KG1 (cell line): Measurements from ENCODE around the gene OR2K2.
"Not testable (repeated sequence)": the region's sequence is repeated elsewhere in the genome, so short reads cannot be mapped to it uniquely, and the experiment has no call there.

Source experiments
- DNase-seq: peaks from one replicate; lab custom pipeline; 2025; lab: John Stamatoyannopoulos, UW

The OR2K2 gene, protein sequence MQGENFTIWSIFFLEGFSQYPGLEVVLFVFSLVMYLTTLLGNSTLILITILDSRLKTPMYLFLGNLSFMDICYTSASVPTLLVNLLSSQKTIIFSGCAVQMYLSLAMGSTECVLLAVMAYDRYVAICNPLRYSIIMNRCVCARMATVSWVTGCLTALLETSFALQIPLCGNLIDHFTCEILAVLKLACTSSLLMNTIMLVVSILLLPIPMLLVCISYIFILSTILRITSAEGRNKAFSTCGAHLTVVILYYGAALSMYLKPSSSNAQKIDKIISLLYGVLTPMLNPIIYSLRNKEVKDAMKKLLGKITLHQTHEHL

GRCh38 chr9:111330124-111330523, at the start of gene OR2K2:
TSS of gene OR2K2 (minus strand) at chr9:111330224. CDS start at chr9:111328433, 1,791 bp downstream.
- no peak for DNase-seq

GRCh38 chr9:111375817-111376564, 46.0 kb upstream of the OR2K2 start:
- no peak for DNase-seq

DNA sequence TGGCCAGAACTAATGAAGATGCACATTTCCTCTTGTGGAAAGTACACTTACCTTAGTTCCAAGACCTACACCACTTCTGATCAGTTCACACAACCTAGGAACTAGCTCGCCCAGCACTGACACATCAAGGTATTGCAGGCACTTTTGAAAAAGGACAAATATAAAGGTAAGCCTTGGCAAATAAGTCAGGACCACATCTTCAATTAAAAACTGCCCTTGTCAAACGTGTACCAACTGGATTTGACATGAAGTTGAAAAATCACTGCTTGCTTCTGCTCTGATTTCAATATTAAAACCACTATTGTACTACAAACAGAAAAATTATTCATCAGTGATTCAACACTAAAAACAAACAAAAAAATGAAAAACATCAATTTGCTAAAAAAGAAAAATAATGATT, 45.0 kb upstream of the OR2K2 start:
- no peak for DNase-seq

GRCh38 chr9:111372297-111372696, 42.3 kb upstream of the OR2K2 start:
- DNase-seq = no peak

DNA sequence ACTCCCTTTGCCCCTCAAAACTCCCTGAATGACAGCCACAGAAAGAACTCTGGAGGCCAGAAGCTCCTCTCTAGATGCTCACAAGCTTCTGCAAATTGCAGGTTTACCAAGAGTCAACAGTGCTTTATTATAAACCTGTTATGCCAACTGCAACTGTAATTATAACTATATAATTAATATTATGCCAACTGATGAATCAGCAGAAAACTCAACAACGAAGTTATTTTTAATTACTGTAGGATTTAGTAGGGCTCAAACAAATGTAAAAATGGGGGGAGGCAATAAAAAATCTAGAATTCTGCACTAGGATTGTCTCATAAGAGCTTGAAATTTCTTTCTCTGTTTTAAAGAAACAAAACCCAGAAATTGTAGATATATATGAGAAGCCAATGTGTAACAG, 37.0 kb upstream of the OR2K2 start:
- DNase-seq = no peak

DNA sequence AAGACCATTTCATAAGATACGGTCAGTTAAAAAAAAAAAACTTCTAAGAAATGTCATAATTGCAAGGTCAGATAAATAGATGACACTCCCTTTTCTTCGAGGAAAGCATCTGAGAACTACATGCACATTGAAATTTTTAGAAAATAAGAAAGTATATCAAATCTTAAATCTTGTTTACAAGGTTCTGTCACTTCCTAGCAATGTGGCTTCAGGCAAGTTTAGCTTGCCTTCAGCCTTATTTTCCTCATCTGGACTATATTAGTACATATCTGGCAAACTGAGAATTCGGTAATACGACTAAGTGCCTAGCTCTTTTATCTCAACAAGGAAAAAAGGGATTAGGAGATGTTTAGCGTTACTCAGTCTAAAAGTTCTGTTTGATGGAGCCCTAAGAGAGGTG, 32.5 kb upstream of the OR2K2 start:
- no peak for DNase-seq

DNA sequence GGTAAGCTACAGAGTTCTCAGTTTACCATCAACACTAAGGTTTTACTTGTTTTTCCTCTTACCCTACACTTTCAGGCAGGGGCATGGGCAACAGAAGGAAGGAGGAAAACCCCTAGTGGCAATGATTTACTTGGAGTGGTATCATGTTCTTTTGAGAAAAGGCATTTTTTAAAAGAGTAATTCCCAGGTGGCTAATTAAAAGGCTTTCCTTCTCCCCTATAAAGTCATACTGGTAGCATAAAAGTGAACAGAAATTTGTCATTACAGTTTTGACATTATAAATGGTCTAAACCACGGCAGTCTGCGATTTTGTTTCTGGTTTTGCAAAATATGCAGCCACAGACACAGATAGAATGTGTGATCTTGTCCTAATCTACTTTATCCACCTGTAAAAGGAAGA, 30.9 kb upstream of the OR2K2 start:
- no peak for DNase-seq

DNA sequence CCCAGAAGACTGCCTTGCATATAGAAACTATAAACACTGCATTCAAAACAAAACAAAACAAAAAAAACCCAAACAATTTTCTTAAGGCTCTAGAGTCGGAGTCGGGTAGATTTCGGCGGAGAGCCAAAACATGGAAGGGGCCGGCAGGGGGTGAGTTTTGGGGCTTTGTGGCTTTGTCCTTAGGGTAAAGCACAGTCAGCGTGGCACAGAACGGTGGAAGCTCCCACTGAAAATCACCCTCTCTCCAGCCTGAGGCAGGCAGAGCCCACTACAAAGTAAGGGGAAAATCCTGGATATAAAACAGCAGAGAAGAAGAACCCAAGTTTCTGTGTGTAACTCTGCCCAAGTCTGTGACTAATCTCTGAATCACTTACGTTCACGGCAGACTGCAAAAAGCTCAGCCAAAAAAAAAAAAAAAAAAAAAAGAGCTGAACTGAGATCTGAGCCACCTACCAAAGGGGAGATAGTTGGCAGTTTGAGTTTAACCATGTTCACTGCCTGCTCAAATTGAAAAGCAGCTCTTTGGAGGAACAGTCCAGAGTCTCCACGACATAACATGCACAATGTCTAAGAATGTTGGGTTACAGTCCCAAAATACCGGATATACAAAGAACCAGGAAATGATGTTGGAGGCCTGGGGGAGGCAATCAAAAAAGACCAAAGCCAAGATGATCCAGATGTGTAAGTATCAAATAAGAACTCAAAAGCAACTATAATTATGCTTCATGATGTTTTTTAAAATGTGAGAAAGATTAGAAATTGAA, 26.6 kb upstream of the OR2K2 start:
- no peak for DNase-seq

DNA sequence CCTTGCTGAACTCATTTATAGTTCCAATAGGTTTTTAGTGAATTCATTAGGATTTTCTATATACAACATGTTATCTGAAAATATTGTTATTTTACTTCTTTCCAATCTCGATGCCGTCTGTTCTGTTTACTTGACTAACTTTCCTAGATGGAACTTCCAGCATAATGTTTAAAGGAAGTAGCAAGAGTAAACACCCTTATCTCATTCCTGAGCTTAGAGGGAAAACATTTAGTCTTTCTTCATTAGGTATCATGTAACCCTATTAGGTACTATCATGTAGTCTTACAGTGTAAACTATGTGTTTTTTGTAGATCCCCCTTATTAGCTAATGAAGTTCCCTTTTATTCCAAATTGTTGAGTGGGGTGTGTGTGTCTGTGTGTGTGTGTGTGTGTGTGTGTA, 22.5 kb upstream of the OR2K2 start:
- DNase-seq = no peak

DNA sequence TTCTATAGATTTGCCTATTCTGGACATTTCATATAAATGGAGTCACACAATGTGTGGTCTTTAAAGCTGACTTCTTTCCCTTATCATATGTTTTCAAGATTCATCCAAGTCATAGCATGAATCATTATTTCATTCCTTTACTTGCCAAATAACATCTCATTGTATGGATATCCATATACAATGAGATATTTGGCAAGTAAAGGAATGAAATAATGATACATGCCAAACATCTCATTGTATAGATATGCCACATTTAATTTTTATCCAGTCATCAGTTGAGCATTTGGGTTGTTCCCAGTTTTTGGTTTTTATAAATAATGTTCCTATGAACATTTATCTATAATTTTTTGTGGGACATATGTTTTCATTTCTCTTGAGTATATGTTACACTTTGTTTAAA, 20.5 kb upstream of the OR2K2 start:
- no peak for DNase-seq

GRCh38 chr9:111349766-111350165, 19.7 kb upstream of the OR2K2 start:
- DNase-seq = no peak

DNA sequence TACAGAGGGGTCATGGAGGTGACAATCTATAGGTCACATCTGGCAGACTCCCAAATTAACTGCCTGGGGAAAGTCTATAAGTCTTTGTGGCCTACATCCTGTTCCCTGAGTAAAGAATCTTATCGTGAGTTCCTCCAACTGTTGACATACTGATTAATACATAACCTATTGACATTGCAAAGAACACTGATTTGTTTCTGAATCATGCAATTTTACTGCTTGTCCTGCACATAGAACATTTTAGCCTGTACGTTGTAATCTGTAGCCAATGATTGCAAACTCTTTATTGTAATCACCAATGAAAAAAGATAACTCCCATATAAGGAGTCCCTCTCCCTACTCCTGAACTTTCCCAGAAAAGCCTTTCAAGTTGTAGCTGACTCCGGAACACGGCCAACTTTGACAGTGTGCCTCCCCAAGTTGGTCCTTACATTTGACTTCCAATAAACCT, 18.8 kb upstream of the OR2K2 start:
- no peak for DNase-seq

DNA sequence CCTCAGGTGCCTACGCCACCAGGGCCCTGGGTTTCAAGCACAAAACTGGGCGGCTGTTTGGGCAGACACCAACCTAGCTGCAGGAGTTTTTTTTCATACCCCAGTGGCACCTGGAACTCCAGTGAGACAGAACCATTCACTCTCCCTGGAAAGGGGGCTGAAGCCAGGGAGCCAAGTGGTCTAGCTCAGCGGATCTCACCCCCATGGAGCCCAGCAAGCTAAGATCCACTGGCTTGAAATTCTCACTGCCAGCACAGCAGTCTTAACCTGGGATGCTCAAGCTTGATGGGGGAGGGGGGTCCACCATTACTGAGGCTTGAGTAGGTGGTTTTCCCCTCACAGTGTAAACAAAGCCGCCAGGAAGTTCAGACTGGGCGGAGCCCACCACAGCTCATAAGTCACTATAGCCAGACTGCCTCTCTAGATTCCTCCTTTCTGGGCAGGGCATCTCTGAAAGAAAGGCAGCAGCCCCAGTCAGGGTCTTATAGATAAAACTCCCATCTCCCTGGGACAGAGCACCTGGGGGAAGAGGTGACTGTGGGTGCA, 4.4 kb upstream of the OR2K2 start:
- not testable (repeated sequence) for DNase-seq

GRCh38 chr9:111320631-111321030, 9.4 kb downstream of the OR2K2 start:
- no peak for DNase-seq

DNA sequence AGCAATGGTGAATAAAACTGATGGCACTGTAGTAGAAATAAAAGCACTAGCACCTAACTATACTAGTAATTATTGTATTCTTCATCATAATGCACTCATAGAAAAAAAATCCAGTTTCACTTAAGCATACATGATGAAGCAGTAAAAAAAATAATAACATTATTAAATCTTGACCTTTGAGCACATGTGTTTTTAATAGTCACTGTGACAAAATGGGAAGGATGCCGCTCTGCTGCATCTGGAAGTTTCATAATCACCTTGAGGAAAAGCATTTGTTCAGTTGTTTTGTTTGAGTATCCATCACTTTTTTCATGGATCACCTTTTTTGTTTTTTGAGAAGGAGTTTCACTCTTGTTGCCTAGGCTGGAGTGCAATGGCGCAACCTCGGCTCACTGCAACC, 13.2 kb downstream of the OR2K2 start:
- DNase-seq = no peak

GRCh38 chr9:111305914-111306313, 24.1 kb downstream of the OR2K2 start:
- DNase-seq = no peak

- DNase-seq = not testable (repeated sequence)
These were observed 26.0 kb downstream of the OR2K2 start for GRCh38 chr9:111304000-111304399.

- no peak for DNase-seq
These were observed 28.8 kb downstream of the OR2K2 start for GRCh38 chr9:111301195-111301594.

GRCh38 chr9:111300140-111300735, 29.8 kb downstream of the OR2K2 start:
- no peak for DNase-seq

DNA sequence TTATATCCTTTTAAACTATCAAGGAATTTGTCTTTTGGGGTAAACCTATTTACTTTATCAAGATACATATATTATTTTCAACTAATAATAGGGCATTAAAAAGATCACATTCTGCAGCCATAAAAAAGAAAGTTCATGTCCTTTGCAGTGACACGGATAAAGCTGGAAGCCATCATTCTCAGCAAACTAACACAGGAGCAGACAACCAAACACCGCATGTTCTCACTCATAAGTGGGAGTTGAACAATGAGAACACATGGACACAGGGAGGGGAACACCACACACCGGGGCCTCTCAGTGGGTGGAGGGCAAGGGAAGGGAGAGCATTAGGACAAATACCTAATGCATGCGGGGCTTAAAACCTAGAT, 30.4 kb downstream of the OR2K2 start:
- not testable (repeated sequence) for DNase-seq

- peak; percentile 67 for DNase-seq
These were observed 31.1 kb downstream of the OR2K2 start for GRCh38 chr9:111298731-111299598.
